SKM-1 treated with dmso at 0.1 percent for 144 hours (cell line): ENCODE data around the gene LSS.
"Not testable (repeated sequence)": the region's sequence is repeated elsewhere in the genome, so short reads cannot be mapped to it uniquely, and the experiment has no call there.

ENCODE experiments used
- DNase-seq: peaks from one replicate; lab custom pipeline; 2025; ENCODE audit not compliant: unreplicated experiment; lab: John Stamatoyannopoulos, UW

Gene LSS

GRCh38 chr21:46246345-46246744 lies 17.8 kb upstream of the LSS start:
- DNase-seq = no peak

- DNase-seq = no peak
These were observed 16.8 kb upstream of the LSS start for GRCh38 chr21:46245213-46245915.

DNA sequence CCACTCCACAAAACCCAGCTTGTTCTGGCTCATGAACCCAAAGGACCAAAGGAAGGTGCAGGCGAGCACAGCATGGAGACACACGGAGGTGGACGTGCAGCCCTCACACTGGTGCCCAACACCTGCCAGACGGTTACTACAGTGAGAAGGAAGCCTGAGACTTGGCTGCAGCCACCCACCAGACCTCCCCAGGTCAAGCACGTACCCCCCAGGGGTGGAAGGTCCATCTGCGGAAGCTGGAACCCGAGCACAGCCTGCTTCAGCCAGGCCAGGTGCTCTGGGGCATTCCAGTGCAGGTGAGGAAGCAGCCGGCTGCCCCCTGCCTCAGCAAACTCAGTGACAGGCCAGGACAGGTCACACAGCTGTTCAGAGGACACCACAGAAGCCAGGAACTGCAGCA lies 16.0 kb upstream of the LSS start:
- DNase-seq = no peak

GRCh38 chr21:46243960-46244361 lies 15.4 kb upstream of the LSS start:
- no peak for DNase-seq

GRCh38 chr21:46243325-46243724 lies 14.8 kb upstream of the LSS start:
- DNase-seq = no peak

DNA sequence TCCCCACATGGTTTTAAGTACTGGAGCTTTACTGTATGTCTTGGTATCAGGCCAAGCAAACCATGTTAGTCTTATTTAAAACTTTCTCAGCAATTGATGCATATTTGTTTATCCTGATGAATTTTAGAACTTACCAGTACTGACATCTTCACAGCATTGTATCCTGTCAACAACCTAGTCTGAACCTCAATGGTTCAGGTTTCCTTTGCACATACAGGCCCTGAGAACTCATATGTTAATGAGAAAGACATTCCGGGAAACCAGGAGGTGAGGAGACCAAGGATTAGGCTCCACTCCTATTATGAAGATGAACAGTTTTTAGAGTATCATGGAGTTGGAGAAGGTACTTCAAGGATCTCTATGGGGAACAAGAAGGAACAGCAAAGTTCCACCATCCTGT lies 13.0 kb upstream of the LSS start:
- DNase-seq = not testable (repeated sequence)

GRCh38 chr21:46239817-46240325 lies 11.3 kb upstream of the LSS start:
- DNase-seq = no peak

GRCh38 chr21:46237474-46237873 lies 8.9 kb upstream of the LSS start:
- no peak for DNase-seq

GRCh38 chr21:46234436-46234950 lies 5.9 kb upstream of the LSS start:
- no peak for DNase-seq

GRCh38 chr21:46229923-46230260 lies 1.3 kb upstream of the LSS start:
- no peak for DNase-seq

DNA sequence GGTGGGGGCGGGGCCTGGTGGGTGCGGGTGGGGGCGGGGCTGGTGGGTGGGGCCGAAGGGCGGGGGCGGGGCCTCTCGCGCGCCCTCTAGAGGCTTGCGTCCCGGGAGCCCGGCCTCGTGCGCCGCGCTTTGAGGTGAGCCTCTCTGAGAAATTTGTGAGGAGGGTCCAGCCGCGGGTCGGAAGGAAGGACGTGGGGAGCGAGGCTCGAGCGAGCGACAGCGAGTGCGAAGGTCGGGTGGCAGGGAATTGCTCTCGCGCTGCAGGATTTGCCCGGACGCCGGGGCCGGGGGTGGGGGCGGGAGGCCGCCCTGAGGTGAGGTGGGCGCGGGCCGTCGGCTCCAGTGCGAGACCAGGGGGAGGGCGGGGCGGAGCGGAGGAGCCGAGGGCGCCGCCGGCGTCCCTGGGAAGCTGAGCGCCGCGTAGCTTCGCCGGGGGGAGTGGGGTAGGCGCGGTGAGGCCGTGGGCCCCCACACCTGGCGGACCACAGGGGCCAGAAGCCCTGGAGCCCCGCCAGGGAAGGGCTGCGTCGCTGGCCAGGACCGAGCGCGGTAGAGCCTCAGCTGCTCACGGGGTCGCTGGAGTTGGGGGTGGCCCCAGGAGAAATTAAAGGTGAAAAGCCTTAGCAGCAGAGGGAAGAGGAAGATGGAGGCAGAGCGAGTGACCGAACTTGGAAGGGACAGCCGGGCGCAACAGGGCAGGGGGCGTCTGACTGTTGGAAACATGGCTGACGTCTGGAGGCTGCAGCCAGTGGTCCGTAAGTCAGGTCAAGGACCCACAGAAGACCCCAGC lies 754 bp upstream of the LSS start:
- no peak for DNase-seq

GRCh38 chr21:46227811-46228344 lies 696 bp downstream of the LSS start:
- no peak for DNase-seq

- DNase-seq = no peak
These were observed 1.5 kb downstream of the LSS start for GRCh38 chr21:46226920-46227599.

GRCh38 chr21:46226146-46226545 lies 2.4 kb downstream of the LSS start:
- no peak for DNase-seq

DNA sequence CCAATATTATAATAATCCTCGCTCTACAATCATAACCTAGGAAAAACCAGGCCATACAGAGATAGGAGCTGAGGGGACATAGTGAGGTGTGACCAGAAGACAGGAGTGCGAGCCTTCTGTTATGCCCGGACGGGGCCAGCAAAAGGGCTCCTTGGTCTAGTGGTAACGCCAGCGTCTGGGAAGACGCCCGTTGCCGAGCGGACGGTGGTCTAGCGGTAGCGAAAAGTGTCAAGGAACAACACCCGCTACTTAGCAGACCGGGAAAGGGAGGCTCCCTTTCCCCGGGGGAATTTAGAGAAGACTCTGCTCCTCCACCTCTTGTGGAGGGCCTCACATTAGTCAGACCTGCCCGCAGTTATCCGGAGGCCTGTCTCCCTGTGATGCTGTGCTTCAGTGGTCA lies 4.9 kb downstream of the LSS start:
- DNase-seq = not testable (repeated sequence)

DNA sequence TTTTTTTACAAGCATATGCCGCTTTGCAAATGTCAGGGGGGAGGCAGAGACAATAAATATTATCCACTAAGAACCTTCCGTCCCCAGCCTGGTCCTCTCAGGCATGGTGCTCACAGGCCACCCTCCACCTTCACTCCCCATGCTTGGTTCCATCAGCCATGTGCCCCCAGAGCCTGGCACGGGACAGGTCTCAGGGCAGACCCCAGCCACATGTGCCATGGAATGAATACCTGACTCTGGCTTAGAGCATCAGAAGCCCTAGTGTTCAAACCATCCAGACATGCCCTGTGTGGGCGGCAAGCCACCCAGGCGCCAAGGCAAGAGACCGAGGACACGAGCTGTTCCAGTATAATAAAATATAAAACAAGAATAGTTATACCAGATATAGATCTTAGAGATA lies 5.4 kb downstream of the LSS start:
- DNase-seq = no peak

DNA sequence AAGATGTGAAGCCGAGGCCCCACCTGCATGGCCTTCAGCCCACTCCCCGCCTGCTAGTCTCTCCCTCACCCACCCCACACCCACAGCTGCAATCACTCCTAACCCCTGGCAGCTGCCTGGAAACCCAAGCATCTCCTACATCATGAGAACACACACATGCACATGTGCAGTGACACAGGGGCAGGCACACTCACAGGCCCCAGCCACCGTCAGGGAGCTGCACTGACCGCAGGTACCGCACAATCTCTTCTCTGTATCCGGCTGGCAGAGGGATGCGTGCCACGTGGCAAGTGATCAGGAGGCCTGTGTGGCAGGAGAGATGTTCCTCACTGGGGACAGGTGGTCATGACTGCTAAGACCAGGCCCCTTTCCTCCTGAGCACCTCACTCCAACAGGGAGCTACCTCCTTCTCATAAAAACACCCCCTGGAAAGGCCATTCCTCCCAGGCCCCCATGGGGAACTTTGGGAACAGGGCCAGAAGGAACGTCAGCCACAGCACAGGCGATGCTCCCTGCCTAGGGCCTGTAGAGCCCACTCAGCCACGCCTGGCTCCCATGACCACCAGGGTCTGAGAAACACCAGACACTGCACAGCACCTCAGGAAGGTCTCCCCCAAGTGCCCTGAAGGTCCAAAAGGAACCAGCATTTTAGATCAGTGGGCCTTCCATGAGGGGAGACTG lies 6.0 kb downstream of the LSS start:
- no peak for DNase-seq

- DNase-seq = no peak
These were observed 6.7 kb downstream of the LSS start for GRCh38 chr21:46221664-46222435.

- DNase-seq = no peak
These were observed 7.7 kb downstream of the LSS start for GRCh38 chr21:46220847-46221246.

GRCh38 chr21:46220275-46220810 lies 8.2 kb downstream of the LSS start:
- no peak for DNase-seq
